Measurements from ENCODE around the gene CNBP. TPM values are rescaled to one million over a fixed set of nuclear protein-coding genes. Genes with fewer than 3 reads are reported as not detected.

Gene CNBP
- total RNA-seq, 1 experiment from 2014 or later = 353 TPM

- Histone ChIP-seq H2AFZ (ENCODE audit: low read depth, low read length, poor library complexity, severe bottlenecking) (no peak overlapping the region), H3K4me1 (ENCODE audit: control insufficient read depth in 1 of 2, insufficient read depth in 2 of 2, low read length in 2 of 2) (no peaks in the 10 kb centered on the region), H3K4me2 (ENCODE audit: low read length) (no peak overlapping the region), H3K9ac (ENCODE audit: low read length) (no peak overlapping the region), H4K20me1 (ENCODE audit: insufficient read depth) (no peaks in the 10 kb centered on the region), H3K4me3 (replicated peaks in 1 of 2; ENCODE audit: low read depth in 1 of 2, low read length in 2 of 2) (no peak overlapping the region), H3K27me3 (ENCODE audit: insufficient read depth, low read length) (no peaks in the 10 kb centered on the region), H3K9me2 (ENCODE audit: insufficient read depth) (no peaks in the 10 kb centered on the region), H3K36me3 (ENCODE audit: control insufficient read depth in 1 of 2, insufficient read depth in 2 of 2, low read length in 2 of 2) (peaks cover 23 to 26% of the 10 kb centered on the region in 2 experiments; a peak in 3 of 4 replicates), H3K27ac (ENCODE audit: low read depth, low read length) (no peak overlapping the region), H3K9me3 (ENCODE audit: control insufficient read depth in 1 of 2, insufficient read depth in 1 of 2, low read depth in 1 of 2, low read length in 2 of 2) (no peaks in the 10 kb centered on the region), H3K79me2 (ENCODE audit: insufficient read depth, low read length) (no peaks in the 10 kb centered on the region)
- intact Hi-C loops (cut with micrococcal nuclease) = no loop called here
- no peak for ATAC-seq
- ChIA-PET RAD21 (ENCODE audit: low non-redundant PET in 1 of 2, low total read pairs in 2 of 2, uncharacterized antibody in 2 of 2, unreplicated experiment in 2 of 2) (no interaction called here), CTCF (interaction anchor here (2.1 kb wide), 1 partner anchor 30 kb away, joined by 5 read pairs; no protein-coding TSS in a partner anchor), POLR2A (no interaction called here)
- no peak for DNase-seq (ENCODE audit: low read depth, low spot score)
- BruUV-seq (replicated peaks) = no TSS peak
- TF ChIP-seq EZH2 (IDR thresholded peaks at IDR 0.05) (no peak), ZBTB33 (IDR thresholded peaks at IDR 0.05; ENCODE audit: extremely low read depth, insufficient replicate concordance, low read length) (no peak), CEBPB (IDR thresholded peaks at IDR 0.05; ENCODE audit: low read depth) (no peak), SIN3A (IDR thresholded peaks at IDR 0.05; ENCODE audit: low read depth) (no peak), ATF3 (IDR thresholded peaks at IDR 0.05) (no peak), JUND (IDR thresholded peaks at IDR 0.05) (no peak), ZNF274 (IDR thresholded peaks at IDR 0.05; ENCODE audit: low read depth, low read length) (no peak), ZFX (IDR thresholded peaks at IDR 0.05) (no peak), FOSL1 (IDR thresholded peaks at IDR 0.05; ENCODE audit: low read depth) (no peak), CBX3 (IDR thresholded peaks at IDR 0.05; ENCODE audit: low read depth) (no peak), CTCF (IDR thresholded peaks at IDR 0.05 in 2 of 3, conservative IDR thresholded peaks at IDR 0.05 in 1 of 3; ENCODE audit: borderline replicate concordance in 1 of 3, insufficient read depth in 1 of 3, low read depth in 2 of 3, low read length in 2 of 3) (no peak), YY1 (IDR thresholded peaks at IDR 0.05; ENCODE audit: extremely low read depth, insufficient replicate concordance, low read depth, low read length) (no peak), POLR2A (IDR thresholded peaks at IDR 0.05; ENCODE audit: borderline replicate concordance, extremely low read depth, insufficient read depth, insufficient read length) (no peak), SP1 (IDR thresholded peaks at IDR 0.05; ENCODE audit: low read depth) (no peak), EZH2phosphoT487 (IDR thresholded peaks at IDR 0.05; ENCODE audit: borderline replicate concordance) (no peak), RAD21 (IDR thresholded peaks at IDR 0.05; ENCODE audit: low read depth) (no peak), ELF1 (IDR thresholded peaks at IDR 0.05; ENCODE audit: borderline replicate concordance, low read depth) (no peak), MAX (IDR thresholded peaks at IDR 0.05) (no peak), TCF7L2 (IDR thresholded peaks at IDR 0.05; ENCODE audit: borderline replicate concordance, extremely low read depth, insufficient read depth, insufficient read length) (no peak), POLR2AphosphoS5 (IDR thresholded peaks at IDR 0.05; ENCODE audit: low read depth, low read length) (no peak)
Observed at GRCh38 chr3:129131465-129132088, 52.1 kb downstream of the CNBP start.
